SU-DHL-6 (cell line): ENCODE measurements around the gene ANKRD55.

Experiments
- H2AFZ ChIP-seq: fragments of 200-600 bp; sonication (generic); 2 replicates; pipeline ENCODE4 v1.6.1; 2014; ENCODE audit warnings: low read depth, mild to moderate bottlenecking, moderate library complexity, mixed read lengths, antibody characterized with exemption, low read length; ENCODE audit not compliant: severe bottlenecking
- H3F3A ChIP-seq: fragments of 200-600 bp; shearing (Covaris generic); 2 replicates; pipeline ENCODE4 v1.6.0; 2016; ENCODE audit warnings: antibody characterized with exemption, mild to moderate bottlenecking; ENCODE audit not compliant: insufficient read depth
- H3K27ac ChIP-seq: fragments of 200-600 bp; sonication (generic); 2 replicates; pipeline ENCODE4 v1.5.1; 2016; ENCODE audit warnings: low read depth, mild to moderate bottlenecking, low read length, moderate library complexity, mixed read lengths
- H3K27me3 ChIP-seq: fragments of 200-600 bp; sonication (generic), shearing (Covaris generic); 2 replicates; pipeline ENCODE4 v1.6.0; 2014; ENCODE audit warnings: mild to moderate bottlenecking, low read length
- H3K36me3 ChIP-seq: fragments of 200-600 bp; sonication (generic); 2 replicates; pipeline ENCODE4 v1.6.1; 2014; ENCODE audit warnings: mild to moderate bottlenecking, low read length, mixed read lengths
- H3K4me2 ChIP-seq: fragments of 300-600, 200-600 bp; shearing (Covaris generic), sonication (generic); 2 replicates; pipeline ENCODE4 v1.6.0; 2014; ENCODE audit warnings: low read length, low read depth, mild to moderate bottlenecking; ENCODE audit not compliant: poor library complexity, severe bottlenecking
- H3K4me3 ChIP-seq: fragments of 200-600 bp; sonication (generic); 2 replicates; pipeline ENCODE4 v1.5.1; 2014; ENCODE audit warnings: antibody characterized with exemption, low read length, mild to moderate bottlenecking, mixed read lengths; ENCODE audit not compliant: insufficient read depth, poor library complexity, severe bottlenecking
- H3K79me2 ChIP-seq: fragments of 200-600 bp; sonication (generic); 2 replicates; pipeline ENCODE4 v1.6.1; 2014; ENCODE audit warnings: mild to moderate bottlenecking, low read length, moderate library complexity; ENCODE audit not compliant: insufficient read depth
- H3K9ac ChIP-seq: fragments of 200-600 bp; sonication (generic); 2 replicates; pipeline ENCODE4 v1.7.0; 2014; ENCODE audit warnings: mild to moderate bottlenecking, low read length
- H3K9me2 ChIP-seq: fragments of 200-600 bp; sonication (generic); replicated peaks from 2 replicates; pipeline ENCODE4 v1.6.1; 2014; ENCODE audit warnings: low read length; ENCODE audit not compliant: insufficient read depth
- H3K9me3 ChIP-seq: fragments of 200-600 bp; sonication (generic); 2 replicates; pipeline ENCODE4 v1.6.1; 2014; ENCODE audit warnings: low read length, mixed read lengths; ENCODE audit not compliant: insufficient read depth
- H4K20me1 ChIP-seq: fragments of 200-600 bp; sonication (generic); 2 replicates; pipeline ENCODE4 v1.6.1; 2014; ENCODE audit warnings: low read depth, mild to moderate bottlenecking, antibody characterized with exemption, low read length, moderate library complexity, mixed read lengths
- EZH2phosphoT487 ChIP-seq: fragments of 200-600 bp; sonication (generic), shearing (Covaris generic); conservative IDR thresholded peaks from 2 replicates; pipeline ENCODE4 v1.6.1; 2018; ENCODE audit warnings: mild to moderate bottlenecking, antibody characterized with exemption, low read length, moderate library complexity, mixed read lengths
- TF ChIP-seq, protein P1 (sequence below): fragments of 200-600 bp; sonication (generic); IDR thresholded peaks from one replicate; pipeline ENCODE4 v1.5.1; 2017; ENCODE audit warnings: antibody characterized with exemption, mild to moderate bottlenecking, low read length, moderate library complexity; ENCODE audit not compliant: insufficient read depth, poor library complexity, severe bottlenecking

Gene ANKRD55

DNA sequence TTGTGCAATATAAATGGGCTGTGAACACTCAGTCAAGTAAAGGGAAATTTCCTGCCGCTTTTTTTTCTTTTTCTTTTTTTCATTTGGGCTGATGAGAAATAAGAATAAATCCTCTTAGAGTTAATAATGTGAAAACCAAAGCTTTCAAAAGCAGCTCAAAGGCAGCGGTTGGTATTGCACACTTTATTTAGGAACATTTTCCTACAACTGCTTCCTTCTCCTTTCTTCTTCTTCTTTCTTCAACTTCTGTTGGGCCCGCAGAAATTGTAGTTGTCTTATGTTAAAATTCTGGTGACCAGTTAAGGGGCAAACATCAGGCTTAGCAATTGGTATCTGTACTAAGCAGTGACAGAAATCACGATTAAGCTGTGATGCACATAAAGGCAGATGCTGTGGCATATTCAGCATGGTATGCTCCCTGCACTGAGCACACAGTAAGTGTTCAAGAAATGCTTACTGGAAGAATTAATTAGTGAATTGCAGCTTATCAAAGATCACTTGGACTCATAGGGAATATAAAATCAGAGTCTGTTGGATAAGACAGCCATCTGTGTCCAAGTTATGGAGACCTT lies 85.4 kb downstream of the ANKRD55 start:
- Histone ChIP-seq H3K36me3 (no peaks in the 10 kb centered on the region), H3K4me2 (no peak overlapping the region), H3K79me2 (no peaks in the 10 kb centered on the region), H3F3A (no peaks in the 10 kb centered on the region), H2AFZ (no peak overlapping the region), H3K9me2 (no peaks in the 10 kb centered on the region), H3K9me3 (no peaks in the 10 kb centered on the region), H4K20me1 (no peaks in the 10 kb centered on the region), H3K27me3 (no peaks in the 10 kb centered on the region), H3K27ac (no peak overlapping the region), H3K4me3 (no peak overlapping the region), H3K9ac (no peak overlapping the region)
- TF ChIP-seq, protein P1, sequence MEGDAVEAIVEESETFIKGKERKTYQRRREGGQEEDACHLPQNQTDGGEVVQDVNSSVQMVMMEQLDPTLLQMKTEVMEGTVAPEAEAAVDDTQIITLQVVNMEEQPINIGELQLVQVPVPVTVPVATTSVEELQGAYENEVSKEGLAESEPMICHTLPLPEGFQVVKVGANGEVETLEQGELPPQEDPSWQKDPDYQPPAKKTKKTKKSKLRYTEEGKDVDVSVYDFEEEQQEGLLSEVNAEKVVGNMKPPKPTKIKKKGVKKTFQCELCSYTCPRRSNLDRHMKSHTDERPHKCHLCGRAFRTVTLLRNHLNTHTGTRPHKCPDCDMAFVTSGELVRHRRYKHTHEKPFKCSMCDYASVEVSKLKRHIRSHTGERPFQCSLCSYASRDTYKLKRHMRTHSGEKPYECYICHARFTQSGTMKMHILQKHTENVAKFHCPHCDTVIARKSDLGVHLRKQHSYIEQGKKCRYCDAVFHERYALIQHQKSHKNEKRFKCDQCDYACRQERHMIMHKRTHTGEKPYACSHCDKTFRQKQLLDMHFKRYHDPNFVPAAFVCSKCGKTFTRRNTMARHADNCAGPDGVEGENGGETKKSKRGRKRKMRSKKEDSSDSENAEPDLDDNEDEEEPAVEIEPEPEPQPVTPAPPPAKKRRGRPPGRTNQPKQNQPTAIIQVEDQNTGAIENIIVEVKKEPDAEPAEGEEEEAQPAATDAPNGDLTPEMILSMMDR, result no peak
- no peak for TF ChIP-seq EZH2phosphoT487

DNA sequence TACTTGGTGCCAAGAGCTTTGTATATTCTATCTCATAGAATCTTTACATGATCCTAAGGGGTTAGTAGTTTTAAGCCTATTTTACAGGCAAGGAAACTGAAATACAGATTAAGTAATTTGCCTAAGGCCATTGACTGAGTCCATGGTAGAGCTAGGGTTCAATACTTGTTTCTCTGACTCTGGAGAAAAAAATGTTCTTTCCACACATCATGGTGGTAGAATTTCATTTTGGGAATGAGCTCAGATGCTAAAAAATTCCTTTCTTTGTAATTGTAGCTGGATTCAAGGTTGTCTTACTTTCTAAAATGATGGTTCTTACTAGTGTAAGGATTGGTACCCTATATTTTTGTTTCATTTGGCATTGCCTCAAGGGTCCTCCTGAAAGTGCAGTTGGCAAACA lies 86.0 kb downstream of the ANKRD55 start:
- no peak overlapping the region for H3K4me2 ChIP-seq
- TF ChIP-seq EZH2phosphoT487, result no peak
- H3K9me3 ChIP-seq, result no peaks in the 10 kb centered on the region
- H3K27me3 ChIP-seq, result no peaks in the 10 kb centered on the region
- H3K79me2 ChIP-seq, result no peaks in the 10 kb centered on the region
- no peaks in the 10 kb centered on the region for H3K9me2 ChIP-seq
- H3F3A ChIP-seq, result no peaks in the 10 kb centered on the region
- H3K36me3 ChIP-seq, result no peaks in the 10 kb centered on the region
- H3K4me3 ChIP-seq, result no peak overlapping the region
- no peak overlapping the region for H2AFZ ChIP-seq
- no peak overlapping the region for H3K27ac ChIP-seq
- no peak overlapping the region for H3K9ac ChIP-seq
- no peaks in the 10 kb centered on the region for H4K20me1 ChIP-seq

DNA sequence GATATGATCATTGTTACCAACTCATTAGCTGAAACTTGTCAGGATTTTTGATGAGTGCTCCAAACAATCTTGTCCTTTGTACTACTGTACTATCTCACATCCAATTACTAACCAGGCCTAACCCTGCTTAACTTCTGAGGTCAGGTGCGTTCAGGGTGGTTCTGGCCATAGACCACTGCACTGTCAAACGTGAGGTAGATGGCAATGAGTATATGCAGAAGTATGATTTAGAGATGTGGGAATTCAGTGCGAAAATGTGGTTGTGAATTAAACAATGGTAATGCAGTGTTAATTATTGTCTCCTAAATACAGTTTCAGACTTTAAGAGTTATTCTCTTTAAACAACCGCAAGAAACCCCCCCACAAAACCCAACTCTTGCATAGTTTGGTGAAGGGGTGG lies 86.5 kb downstream of the ANKRD55 start:
- H3F3A ChIP-seq, result no peaks in the 10 kb centered on the region
- TF ChIP-seq, protein P1, result no peak
- no peak for TF ChIP-seq EZH2phosphoT487
- H3K36me3 ChIP-seq, result no peaks in the 10 kb centered on the region
- no peaks in the 10 kb centered on the region for H3K9me2 ChIP-seq
- no peak overlapping the region for H2AFZ ChIP-seq
- H3K4me2 ChIP-seq, result no peak overlapping the region
- H3K9ac ChIP-seq, result no peak overlapping the region
- no peaks in the 10 kb centered on the region for H3K27me3 ChIP-seq
- no peaks in the 10 kb centered on the region for H4K20me1 ChIP-seq
- H3K4me3 ChIP-seq, result no peak overlapping the region
- H3K9me3 ChIP-seq, result no peaks in the 10 kb centered on the region
- H3K79me2 ChIP-seq, result no peaks in the 10 kb centered on the region
- H3K27ac ChIP-seq, result no peak overlapping the region

DNA sequence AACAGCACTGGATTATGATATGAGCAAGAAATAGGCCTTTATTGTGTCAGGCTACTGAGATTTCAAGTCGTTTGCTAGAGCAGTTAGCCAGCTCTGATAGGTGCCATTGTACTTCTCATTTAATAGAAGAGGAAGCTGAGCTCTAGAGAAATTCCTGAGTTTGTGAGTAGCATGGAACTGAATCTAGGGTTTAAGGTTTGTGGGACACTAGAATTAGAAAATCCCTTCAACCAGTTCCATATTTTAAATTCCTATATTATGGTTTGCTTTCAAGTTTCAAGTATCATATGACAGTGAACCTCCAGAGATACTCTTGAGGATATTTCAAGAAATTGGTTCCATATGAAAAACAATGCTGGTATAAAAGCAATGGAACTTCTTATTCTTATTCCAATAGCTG lies 87.6 kb downstream of the ANKRD55 start:
- no peaks in the 10 kb centered on the region for H3K9me3 ChIP-seq
- H3K9me2 ChIP-seq, result no peaks in the 10 kb centered on the region
- H3K79me2 ChIP-seq, result no peaks in the 10 kb centered on the region
- no peaks in the 10 kb centered on the region for H3K27me3 ChIP-seq
- no peak for TF ChIP-seq EZH2phosphoT487
- TF ChIP-seq, protein P1, result no peak
- H3K4me3 ChIP-seq, result no peak overlapping the region
- no peaks in the 10 kb centered on the region for H4K20me1 ChIP-seq
- no peak overlapping the region for H3K9ac ChIP-seq
- no peaks in the 10 kb centered on the region for H3K36me3 ChIP-seq
- no peak overlapping the region for H3K4me2 ChIP-seq
- H2AFZ ChIP-seq, result no peak overlapping the region
- H3F3A ChIP-seq, result no peaks in the 10 kb centered on the region
- H3K27ac ChIP-seq, result no peak overlapping the region
